CD4-positive, alpha-beta T cell treated with Interleukin-6 at 100 ng/mL for 8 hours (primary cell): ENCODE results near the gene INTS2.
"Not testable (repeated sequence)": the region's sequence is repeated elsewhere in the genome, so short reads cannot be mapped to it uniquely, and the experiment has no call there.

Source experiments
- DNase-seq: peaks from one replicate; pipeline ENCODE4 v3.0.0-alpha.2; 2020; ENCODE audit warnings: mixed read lengths, low spot score

INTS2 gene, protein sequence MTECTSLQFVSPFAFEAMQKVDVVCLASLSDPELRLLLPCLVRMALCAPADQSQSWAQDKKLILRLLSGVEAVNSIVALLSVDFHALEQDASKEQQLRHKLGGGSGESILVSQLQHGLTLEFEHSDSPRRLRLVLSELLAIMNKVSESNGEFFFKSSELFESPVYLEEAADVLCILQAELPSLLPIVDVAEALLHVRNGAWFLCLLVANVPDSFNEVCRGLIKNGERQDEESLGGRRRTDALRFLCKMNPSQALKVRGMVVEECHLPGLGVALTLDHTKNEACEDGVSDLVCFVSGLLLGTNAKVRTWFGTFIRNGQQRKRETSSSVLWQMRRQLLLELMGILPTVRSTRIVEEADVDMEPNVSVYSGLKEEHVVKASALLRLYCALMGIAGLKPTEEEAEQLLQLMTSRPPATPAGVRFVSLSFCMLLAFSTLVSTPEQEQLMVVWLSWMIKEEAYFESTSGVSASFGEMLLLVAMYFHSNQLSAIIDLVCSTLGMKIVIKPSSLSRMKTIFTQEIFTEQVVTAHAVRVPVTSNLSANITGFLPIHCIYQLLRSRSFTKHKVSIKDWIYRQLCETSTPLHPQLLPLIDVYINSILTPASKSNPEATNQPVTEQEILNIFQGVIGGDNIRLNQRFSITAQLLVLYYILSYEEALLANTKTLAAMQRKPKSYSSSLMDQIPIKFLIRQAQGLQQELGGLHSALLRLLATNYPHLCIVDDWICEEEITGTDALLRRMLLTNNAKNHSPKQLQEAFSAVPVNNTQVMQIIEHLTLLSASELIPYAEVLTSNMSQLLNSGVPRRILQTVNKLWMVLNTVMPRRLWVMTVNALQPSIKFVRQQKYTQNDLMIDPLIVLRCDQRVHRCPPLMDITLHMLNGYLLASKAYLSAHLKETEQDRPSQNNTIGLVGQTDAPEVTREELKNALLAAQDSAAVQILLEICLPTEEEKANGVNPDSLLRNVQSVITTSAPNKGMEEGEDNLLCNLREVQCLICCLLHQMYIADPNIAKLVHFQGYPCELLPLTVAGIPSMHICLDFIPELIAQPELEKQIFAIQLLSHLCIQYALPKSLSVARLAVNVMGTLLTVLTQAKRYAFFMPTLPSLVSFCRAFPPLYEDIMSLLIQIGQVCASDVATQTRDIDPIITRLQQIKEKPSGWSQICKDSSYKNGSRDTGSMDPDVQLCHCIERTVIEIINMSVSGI

DNA sequence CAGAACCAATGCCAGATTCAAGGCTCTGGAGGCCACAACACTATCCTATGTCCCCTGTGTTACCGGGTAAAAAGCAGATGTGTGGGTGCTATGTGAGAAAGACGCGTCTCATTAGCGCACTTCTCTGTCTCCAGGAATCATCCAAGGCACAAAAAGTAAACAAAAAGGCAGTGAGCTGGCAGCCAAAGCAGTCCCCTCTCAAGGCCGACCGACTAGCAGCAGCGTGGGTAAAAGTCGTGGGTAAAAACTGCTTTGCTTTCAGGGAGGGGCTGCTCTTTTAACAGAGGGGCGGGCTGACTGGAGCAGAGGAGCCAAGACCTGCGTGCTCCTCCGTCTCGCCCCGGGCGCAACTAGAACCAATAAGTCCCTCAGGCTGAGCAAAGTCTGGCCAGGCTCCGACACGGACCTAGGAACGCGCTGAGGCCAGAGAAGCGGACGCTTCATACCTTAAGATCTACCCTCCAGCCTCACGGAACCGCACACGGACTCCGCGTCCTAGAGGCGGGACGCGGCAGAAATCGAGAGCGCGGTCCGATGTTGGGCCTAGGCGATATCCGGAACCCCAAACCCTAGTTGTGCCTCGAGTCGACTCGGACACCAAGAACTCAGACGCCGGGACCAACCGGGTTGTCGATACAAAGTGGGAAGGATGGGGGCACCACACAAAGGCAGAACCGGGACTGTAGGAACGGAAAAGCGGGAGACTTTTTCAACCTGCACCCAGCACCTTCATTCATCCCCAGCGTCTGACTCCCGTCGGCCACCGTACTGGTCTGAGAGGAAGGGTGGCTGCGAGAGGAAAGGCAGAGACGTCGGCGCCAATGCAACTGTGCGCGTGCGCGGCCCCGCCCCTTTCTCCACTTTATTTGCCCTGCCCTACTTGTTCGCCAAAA lies at the start of gene INTS2:
Gene INTS2, minus strand, starts transcription at position 775 of the 893 bp plus-strand sequence. CDS start 1,338 bp downstream, outside the sequence.
- DNase-seq: peak; percentile 95

DNA sequence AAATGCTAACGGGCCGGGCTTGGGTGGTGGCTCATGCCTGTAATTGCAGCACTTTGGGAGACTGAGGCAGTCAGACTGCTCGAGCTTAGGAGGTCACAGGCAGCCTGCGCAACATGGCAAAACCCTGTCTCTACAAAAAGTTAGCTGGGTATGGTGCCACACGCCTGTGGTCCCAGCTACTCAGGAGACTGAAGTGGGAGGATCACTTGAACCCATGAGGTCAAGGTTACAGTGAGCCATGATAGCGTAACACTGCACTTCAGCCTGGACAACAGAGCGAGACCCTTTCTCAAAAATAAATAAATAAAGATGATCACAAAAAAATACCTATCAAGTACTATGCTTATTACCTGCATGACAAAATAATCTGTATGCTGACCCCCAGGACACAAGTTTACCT lies 46.3 kb upstream of the INTS2 start:
- DNase-seq: no peak

DNA sequence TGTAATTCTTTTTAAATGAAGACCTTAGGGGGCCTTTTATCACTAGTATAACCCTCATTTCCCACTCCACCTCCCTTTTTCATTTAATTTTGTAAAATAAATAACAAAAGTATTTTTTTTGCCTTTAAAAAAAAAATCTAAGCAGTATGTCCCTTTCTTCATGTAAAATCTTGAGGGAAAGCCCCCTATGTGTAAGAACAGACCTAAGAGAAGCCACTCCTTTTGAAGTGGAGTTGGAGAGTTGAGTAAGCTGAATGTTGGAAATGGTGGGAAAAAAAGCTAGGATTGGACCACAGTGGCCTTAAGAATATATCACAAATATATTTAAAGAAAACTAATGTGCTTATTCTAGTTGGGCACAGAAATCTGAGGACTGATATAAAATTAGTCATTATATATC lies 44.5 kb upstream of the INTS2 start:
- DNase-seq: no peak

DNA sequence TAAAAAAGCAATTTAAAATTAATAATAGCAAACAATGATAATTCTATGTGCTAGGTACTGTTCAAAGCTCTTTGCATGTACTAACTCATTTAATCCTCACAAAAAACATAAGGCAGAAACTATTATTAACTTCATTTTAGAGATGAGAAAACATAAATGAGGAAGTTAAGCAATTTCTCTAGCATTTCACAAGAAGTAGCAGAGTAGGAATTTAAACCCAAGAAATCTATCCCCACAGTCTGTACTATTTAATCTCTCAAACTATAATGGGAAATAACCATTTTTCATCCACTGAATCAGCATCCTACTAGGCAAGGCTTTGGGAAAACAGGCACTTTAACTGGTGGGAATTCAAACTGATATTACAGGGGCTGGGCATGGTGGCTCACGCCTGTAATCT lies 42.2 kb upstream of the INTS2 start:
- no peak for DNase-seq

DNA sequence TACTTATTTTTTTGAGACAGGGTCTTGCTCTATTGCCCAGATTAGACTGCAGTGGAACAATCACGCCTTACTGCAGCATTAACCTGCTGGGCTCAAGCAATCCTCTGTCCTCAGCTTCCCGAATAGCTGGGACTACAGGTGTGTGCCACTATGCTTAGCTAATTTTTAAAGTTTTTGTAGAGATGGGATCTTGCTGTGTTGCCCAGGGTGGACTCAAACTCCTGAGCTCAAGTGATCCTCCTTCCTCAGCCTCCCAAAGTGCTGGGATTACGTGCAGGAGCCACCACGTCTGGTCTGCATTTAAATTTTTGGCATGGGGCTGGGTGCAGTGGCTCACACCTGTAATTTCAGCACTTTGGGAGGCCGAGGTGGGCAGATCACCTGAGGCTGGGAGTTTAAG lies 41.0 kb upstream of the INTS2 start:
- no peak for DNase-seq

DNA sequence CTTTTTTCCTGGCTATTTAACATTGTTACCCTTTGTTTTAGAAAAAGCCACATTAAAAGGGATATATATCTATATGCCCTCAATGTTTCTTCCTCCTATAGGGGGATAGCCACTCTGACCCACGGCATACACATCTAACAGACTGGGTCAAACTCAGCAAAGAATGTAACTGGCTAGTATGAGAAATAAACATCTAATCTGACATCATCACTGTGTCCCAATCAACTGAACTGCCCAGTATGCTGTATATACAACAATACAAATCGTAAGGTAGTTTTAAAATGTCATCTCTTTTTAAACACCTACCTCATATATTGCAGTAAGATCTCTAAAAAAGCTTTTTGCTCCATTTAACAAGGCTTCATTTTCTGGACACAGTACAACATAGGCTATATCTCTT lies 39.9 kb upstream of the INTS2 start:
- no peak for DNase-seq

DNA sequence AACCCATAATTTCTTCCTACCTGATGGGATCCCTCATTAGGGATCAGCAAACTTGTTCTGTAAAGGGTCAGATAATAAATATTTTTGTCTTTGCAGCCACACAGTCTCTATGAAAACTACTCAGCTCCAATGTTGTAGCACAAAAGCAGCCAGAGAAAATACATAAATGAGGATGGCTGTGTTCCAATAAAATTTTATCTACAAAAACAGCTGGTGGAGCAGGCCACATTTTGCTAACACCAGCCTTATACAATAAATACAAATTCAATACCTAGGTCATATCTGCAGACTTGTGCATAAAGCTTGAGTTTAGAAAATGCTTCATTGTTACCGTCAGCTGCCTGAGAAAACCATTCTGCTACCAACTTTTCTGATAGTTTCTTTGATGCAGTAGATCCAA lies 38.4 kb upstream of the INTS2 start:
- DNase-seq: no peak

DNA sequence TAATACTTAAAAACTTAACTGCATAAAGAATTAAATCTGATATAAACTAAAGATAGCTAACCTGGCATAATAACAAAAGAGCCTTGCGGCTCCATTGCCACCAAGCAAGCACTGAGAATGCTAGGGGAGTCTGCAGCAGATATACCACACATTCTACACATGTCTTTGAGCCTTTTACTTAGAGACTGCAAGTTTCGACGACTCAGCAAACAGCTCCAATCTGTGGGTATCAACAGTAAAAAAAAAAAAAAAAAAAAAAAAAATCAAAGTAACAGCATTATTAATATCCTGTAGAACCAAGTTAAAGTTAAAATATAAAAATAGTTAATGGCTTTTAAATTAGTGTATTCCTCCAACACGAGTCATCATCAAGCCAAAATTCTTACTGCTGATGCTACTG lies 27.8 kb upstream of the INTS2 start:
- DNase-seq: no peak

DNA sequence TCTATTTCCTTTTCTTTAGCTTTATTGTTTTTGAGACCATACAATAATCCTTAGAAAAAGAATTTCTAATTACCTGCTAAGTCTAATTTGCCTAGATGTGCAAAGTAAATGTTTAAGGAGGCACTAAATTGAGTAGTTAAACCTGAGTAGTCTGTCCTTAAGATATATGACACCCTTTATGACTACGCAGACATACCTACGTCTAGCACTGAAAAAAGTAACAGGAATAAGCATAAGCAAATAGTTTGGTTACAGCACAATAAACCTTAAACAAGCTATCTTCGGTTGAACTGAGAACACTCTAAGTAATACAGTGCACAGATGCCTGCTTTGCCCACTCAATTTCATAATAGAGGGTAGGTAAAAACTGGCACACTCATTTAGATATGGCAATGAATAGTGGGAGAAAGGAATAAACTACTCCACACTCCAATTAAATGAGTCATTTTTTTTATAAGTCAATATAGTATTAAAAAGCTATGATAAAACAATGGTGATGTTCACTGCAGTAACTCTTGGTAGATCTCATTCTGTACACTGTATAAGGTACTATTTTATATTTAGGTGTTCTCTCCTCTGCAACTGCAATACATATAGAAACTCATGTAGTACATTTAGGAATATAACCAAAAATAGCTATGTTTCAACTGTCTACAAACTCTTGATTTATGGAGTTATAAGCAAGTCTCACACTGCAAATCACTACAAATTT lies 19.7 kb upstream of the INTS2 start:
- DNase-seq: no peak

DNA sequence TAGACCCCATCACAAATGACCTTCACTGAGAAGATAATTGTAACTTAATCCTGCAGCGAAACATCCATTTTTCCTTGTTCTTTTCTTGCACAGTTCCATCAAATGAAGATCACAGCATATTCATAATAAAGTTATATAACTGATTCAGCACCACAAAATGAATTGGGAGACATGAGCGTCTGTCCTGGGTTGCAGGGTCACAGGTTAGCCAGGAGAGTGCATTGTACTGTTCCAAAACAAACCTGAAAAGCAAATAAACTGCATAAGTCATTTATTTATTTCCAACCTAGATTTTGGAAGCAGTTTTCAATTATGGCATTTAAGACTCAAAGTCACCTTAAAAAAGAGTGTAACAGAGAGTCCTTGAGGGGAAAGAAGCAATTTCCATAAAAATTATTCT lies 18.6 kb upstream of the INTS2 start:
- no peak for DNase-seq

DNA sequence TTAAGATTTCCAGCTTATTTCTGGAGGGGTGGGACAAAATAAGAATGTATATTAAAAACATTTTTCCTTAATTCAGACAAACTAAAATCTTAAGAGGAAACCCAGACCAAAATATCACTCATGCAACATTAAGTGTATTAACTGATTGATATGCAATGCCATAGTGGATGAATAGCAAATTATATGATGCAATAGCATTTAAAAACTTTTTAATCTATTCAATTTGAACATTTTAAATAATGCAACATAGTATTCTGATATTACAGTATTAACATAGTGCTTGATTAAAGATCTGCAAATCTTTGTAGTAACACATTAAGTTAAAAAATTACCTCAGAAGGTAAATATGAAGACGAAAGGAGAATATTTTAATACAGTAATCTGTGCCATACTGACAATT lies 15.3 kb upstream of the INTS2 start:
- DNase-seq: no peak

DNA sequence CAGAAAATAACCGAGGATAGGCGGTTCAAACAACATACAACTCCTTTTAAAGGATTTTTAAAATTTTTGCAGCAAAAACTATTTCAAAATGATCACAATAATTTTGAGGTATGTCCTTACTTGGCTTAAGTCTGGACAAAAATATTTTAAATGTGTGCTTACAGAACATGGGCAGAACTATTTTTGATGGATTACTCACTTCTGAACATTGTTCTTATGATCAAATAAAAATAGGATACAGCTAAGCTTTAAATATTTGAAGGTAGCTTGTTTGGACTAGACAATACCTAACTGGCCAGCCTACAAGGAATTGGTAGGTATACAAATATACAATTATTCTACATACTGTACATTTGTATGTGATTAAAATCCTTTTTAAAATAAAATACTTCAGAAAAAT lies 14.3 kb upstream of the INTS2 start:
- DNase-seq: no peak

DNA sequence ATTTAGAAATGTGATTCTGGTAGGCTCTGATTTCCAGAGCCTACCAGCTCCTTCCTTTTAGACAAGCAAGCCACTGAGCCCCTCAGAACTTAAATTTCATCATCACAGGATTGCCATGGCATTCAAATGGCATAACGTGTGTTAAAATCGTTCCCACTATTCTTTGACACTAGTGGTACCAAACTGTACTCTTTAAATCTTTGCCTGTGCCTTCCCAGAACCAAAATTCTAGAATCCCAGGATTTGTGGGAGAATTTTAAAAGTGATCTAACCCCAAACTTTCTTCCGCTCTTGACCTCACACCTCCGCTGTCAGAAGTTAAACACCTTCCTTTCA lies 287 bp upstream of the INTS2 start:
- no peak for DNase-seq

DNA sequence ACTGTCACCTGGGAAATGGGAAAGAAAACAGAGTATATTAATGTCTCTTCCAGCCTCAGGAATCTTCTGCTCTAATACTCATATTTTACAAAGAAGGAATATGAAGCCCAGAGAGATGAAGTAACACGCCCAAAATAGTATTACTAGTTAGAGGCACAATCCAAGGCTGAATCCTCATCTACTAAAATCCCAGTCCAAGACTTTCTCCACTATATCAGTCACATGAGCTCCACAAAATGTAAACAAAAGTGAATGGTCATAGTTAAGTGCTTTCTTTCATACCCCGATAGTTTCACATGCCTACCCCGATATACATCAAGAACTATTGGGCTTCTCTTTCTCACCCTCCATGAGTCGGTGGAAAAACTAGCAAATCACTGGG lies 965 bp downstream of the INTS2 start:
- DNase-seq: no peak

DNA sequence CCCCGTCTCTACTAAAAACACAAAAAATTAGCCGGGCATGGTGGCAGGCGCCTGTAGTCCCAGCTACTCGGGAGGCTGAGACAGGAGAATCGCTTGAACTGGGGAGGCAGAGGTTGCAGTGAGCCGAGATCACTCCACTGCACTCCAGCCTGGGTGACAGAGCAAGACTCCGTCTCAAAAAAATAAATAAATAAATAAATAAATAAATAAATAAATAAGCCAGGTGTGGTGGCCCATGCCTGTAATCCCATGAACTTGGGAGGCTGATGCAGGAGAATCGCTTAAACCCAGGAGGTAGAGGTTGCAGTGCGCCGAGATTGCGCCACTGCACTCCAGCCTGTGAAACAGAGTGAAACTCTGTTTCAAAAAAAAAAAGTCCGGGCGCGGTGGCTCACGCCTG lies 12.6 kb downstream of the INTS2 start:
- DNase-seq: not testable (repeated sequence)

DNA sequence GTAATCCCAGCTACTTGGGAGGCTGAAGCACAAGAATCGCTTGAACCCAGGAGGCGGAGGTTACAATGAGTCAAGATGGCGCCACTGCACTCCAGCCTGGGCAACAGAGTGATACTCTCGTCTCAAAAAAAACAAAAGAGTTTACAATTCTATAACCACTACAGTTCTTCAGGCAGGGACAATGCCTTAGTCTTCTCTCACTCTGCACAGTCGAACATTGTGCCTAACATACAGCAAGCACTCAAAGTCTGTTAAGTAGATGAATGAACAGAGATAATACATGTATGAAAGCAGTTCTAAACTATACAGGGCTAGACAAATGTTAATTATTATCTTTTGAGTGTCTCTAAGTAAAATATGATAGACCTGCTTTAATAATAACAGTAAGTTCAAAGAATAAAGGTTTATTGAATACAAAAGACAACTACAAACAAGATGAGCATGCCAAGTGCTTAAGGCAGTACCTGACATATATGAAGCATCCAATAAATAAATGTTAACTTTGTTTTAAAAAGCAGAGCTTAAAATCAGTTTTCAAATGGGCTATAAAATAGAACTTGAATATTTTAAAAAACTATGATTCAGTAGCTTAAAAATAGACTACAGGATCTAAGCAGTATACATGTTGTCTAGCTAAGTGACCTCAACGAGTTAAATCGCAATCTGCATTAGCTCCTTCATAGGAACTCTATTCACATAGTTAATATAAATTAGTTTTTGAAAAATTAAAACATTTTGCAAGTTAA lies 19.3 kb downstream of the INTS2 start:
- no peak for DNase-seq

DNA sequence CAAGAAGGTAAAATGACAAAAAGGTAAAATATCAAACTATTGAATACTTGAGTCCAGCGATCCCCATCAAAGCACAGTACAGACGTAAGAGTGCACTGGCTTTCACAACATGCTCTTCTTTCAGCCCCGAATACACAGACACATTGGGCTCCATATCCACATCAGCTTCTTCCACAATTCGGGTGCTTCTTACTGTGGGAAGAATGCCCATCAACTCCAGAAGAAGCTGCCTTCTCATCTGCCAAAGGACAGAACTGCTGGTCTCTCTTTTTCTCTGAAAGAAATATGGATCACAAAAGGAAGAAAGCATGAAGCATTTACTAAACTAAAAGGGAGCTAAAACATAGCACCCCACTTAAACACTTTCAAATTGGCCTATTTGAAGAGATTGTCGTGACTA lies 20.4 kb downstream of the INTS2 start:
- DNase-seq: no peak

DNA sequence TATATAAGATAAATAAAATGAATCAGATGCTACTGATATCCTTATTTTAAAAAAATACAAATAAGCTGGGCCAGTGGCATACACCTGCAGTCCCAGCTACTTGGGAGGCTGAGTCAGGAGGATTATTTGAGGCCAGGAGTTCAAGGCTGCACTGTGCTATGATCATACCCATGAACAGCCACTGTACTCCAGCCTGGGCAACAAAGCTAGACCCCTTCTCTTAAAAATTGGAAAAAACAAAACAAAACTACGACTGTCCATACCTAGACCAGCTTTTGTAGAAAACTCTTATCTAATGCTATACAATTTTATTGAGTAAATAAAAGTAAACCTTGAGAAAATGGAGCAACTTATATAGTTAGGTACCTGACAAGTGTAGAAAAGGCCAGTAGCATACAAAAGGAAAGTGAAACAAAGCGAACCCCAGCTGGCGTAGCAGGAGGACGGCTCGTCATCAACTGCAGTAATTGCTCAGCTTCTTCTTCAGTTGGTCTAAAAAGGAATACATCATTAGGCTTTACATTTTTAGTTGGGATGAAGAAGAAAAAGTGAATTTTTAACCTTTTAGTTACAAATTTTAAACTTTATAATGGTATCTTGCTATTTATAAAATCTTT lies 23.6 kb downstream of the INTS2 start:
- DNase-seq: peak; percentile 43

DNA sequence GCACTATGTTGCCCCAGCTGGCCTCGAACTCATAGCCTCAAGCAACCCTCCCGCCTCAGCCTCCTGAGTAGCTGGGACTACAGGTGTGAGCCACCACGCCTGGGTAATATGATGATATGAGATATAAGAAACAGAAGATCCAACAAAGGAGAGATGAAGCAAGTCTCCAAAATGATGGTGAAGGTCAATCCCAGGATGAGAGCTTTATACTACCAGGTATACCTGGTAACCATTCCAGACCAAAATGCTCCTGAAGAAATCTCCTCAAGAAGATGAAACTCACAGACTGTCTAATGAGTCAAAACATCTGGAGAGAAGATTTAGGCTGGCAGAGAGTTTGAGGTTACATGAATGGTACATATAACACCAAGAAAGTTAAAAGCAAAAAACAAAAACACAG lies 24.5 kb downstream of the INTS2 start:
- no peak for DNase-seq
